ENCODE measurements around the gene CCL1.

CCL1 gene

GRCh38 chr17:34371405-34372100 lies 8.5 kb upstream of the CCL1 start:
- no peak for TF ChIP-seq REST (IDR thresholded peaks at IDR 0.05; ENCODE audit: insufficient read depth in 1 of 2, low read depth in 2 of 2, low read length in 2 of 2)
- TF ChIP-seq SIN3A (IDR thresholded peaks at IDR 0.05; ENCODE audit: borderline replicate concordance, insufficient read depth, low read length): no peak
- TF ChIP-seq POLR2AphosphoS5 (IDR thresholded peaks at IDR 0.05; ENCODE audit: low read depth, low read length): no peak

- TF ChIP-seq SIN3A (IDR thresholded peaks at IDR 0.05; ENCODE audit: borderline replicate concordance, insufficient read depth, low read length) (no peak), POLR2AphosphoS5 (IDR thresholded peaks at IDR 0.05; ENCODE audit: low read depth, low read length) (no peak), FOXP2 (optimal IDR thresholded peaks at IDR 0.05; ENCODE audit: borderline replicate concordance, extremely low read depth, extremely low read length, insufficient read depth) (no peak), TAF1 (IDR thresholded peaks at IDR 0.05; ENCODE audit: borderline replicate concordance, insufficient read depth, low read length) (no peak), REST (IDR thresholded peaks at IDR 0.05; ENCODE audit: insufficient read depth in 1 of 2, low read depth in 2 of 2, low read length in 2 of 2) (no peak)
Measured at GRCh38 chr17:34370997-34371395, 8.0 kb upstream of the CCL1 start.

- TF ChIP-seq TAF1 (IDR thresholded peaks at IDR 0.05; ENCODE audit: borderline replicate concordance, insufficient read depth, low read length): no peak
- TF ChIP-seq POLR2AphosphoS5 (IDR thresholded peaks at IDR 0.05; ENCODE audit: low read depth, low read length): no peak
- TF ChIP-seq SIN3A (IDR thresholded peaks at IDR 0.05; ENCODE audit: borderline replicate concordance, insufficient read depth, low read length): no peak
- no peak for TF ChIP-seq FOXP2 (optimal IDR thresholded peaks at IDR 0.05; ENCODE audit: borderline replicate concordance, extremely low read depth, extremely low read length, insufficient read depth)
- no peak for TF ChIP-seq REST (IDR thresholded peaks at IDR 0.05; ENCODE audit: insufficient read depth in 1 of 2, low read depth in 2 of 2, low read length in 2 of 2)
Measured at GRCh38 chr17:34370376-34370996, 7.5 kb upstream of the CCL1 start.

GRCh38 chr17:34369571-34369970 lies 6.5 kb upstream of the CCL1 start:
- TF ChIP-seq TAF1 (IDR thresholded peaks at IDR 0.05; ENCODE audit: borderline replicate concordance, insufficient read depth, low read length) (no peak), FOXP2 (optimal IDR thresholded peaks at IDR 0.05; ENCODE audit: borderline replicate concordance, extremely low read depth, extremely low read length, insufficient read depth) (no peak), SIN3A (IDR thresholded peaks at IDR 0.05; ENCODE audit: borderline replicate concordance, insufficient read depth, low read length) (no peak), POLR2AphosphoS5 (IDR thresholded peaks at IDR 0.05; ENCODE audit: low read depth, low read length) (no peak), REST (IDR thresholded peaks at IDR 0.05; ENCODE audit: insufficient read depth in 1 of 2, low read depth in 2 of 2, low read length in 2 of 2) (no peak)

Data from PFSK-1 (cell line).